Suprapubic skin (tissue), 4 donors: ENCODE results near the gene ERN1.

ENCODE experiments used
- POLR2A ChIP-seq, 2 donors: fragments of 450-650 bp; IDR thresholded peaks; one replicate each; pipeline ENCODE4 v1.6.1; 2017; ENCODE audit warnings: antibody characterized with exemption in 2 of 2, mild to moderate bottlenecking in 2 of 2, moderate library complexity in 2 of 2
- POLR2AphosphoS5 ChIP-seq, 3 donors: sonication (generic); formaldehyde crosslinking; IDR thresholded peaks; one replicate each; pipeline ENCODE4 v1.6.1; 2017; ENCODE audit warnings: antibody characterized with exemption in 3 of 3
- TF ChIP-seq, protein P1 (sequence below), 2 donors: fragments of 200-600 bp in 1 of 2; fragments of 450-650 bp in 1 of 2; sonication (generic) in 1 of 2; IDR thresholded peaks; one replicate each; pipeline ENCODE4 v1.5.1; 2016 to 2019; ENCODE audit warnings: antibody characterized with exemption in 2 of 2, mild to moderate bottlenecking in 1 of 2, moderate library complexity in 1 of 2

DNA sequence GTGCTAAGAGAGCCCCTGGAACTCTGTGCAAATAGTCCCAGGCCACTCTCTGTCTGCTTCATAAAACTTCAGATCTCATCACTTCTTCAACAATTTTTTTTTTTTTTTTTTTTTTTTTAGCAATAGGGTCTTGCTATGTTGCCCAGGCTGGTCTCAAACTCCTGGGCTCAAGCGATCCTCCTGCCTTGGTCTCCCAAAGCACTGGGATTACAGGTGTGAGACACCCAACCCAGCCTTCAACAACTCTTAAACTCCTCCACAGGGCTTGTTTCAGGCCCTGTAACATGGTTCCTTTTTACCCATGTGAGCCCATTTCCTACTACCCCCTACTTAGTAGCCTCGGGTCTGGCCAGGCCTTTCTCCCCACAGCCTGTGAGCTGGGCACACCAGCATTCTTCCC is 70.2 kb downstream of the ERN1 start:
- TF ChIP-seq, protein P1, sequence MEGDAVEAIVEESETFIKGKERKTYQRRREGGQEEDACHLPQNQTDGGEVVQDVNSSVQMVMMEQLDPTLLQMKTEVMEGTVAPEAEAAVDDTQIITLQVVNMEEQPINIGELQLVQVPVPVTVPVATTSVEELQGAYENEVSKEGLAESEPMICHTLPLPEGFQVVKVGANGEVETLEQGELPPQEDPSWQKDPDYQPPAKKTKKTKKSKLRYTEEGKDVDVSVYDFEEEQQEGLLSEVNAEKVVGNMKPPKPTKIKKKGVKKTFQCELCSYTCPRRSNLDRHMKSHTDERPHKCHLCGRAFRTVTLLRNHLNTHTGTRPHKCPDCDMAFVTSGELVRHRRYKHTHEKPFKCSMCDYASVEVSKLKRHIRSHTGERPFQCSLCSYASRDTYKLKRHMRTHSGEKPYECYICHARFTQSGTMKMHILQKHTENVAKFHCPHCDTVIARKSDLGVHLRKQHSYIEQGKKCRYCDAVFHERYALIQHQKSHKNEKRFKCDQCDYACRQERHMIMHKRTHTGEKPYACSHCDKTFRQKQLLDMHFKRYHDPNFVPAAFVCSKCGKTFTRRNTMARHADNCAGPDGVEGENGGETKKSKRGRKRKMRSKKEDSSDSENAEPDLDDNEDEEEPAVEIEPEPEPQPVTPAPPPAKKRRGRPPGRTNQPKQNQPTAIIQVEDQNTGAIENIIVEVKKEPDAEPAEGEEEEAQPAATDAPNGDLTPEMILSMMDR (IDR thresholded peaks at IDR 0.05): no peak
- TF ChIP-seq POLR2A (IDR thresholded peaks at IDR 0.05) (no peak), POLR2AphosphoS5 (IDR thresholded peaks at IDR 0.05) (no peak)
